HEK293 (cell line): ENCODE measurements around the gene EFCAB10.

Experiments used
- ZNF121 ChIP-seq: fragments of 450-650 bp; formaldehyde crosslinking; IDR thresholded peaks from 2 replicates; pipeline ENCODE4 v1.5.1; 2016; ENCODE audit warnings: missing biosample characterization, missing genetic modification characterization
- ZNF274 ChIP-seq, 2 experiments: fragments of 200-500 bp in 1 of 2; fragments of 450-650 bp in 1 of 2; sonication (Bioruptor generic) in 1 of 2; formaldehyde crosslinking in 1 of 2; IDR thresholded peaks; 2 replicates each; pipeline versions ENCODE4 v1.5.1 to v1.6.1; 2014 to 2016; ENCODE audit warnings: borderline replicate concordance in 1 of 2, inconsistent platforms in 1 of 2, low read length in 1 of 2, missing biosample characterization in 1 of 2, missing genetic modification characterization in 1 of 2
- ZNF398 ChIP-seq: fragments of 450-650 bp; formaldehyde crosslinking; IDR thresholded peaks from 2 replicates; pipeline ENCODE4 v1.5.1; 2017; ENCODE audit warnings: missing biosample characterization, missing genetic modification characterization
- ZNF449 ChIP-seq: fragments of 450-650 bp; formaldehyde crosslinking; IDR thresholded peaks from 2 replicates; pipeline ENCODE4 v1.5.1; 2017; ENCODE audit warnings: missing biosample characterization, mild to moderate bottlenecking, missing genetic modification characterization, moderate library complexity
- TF ChIP-seq, protein P1 (sequence below): fragments of 450-650 bp; formaldehyde crosslinking; IDR thresholded peaks from 2 replicates; pipeline ENCODE4 v1.5.1; 2016; ENCODE audit warnings: missing biosample characterization, missing genetic modification characterization

- TF ChIP-seq ZNF274 (IDR thresholded peaks at IDR 0.05; ENCODE audit: low read length) (no peak), ZNF274 (tag by site-specific recombination; IDR thresholded peaks at IDR 0.05; ENCODE audit: borderline replicate concordance) (no peak), ZNF449 (tag by site-specific recombination) (no peak), ZNF398 (tag by site-specific recombination) (no peak; the same call in 1 of the 2 replicates), ZNF121 (tag by site-specific recombination) (no peak)
- TF ChIP-seq, protein P1, sequence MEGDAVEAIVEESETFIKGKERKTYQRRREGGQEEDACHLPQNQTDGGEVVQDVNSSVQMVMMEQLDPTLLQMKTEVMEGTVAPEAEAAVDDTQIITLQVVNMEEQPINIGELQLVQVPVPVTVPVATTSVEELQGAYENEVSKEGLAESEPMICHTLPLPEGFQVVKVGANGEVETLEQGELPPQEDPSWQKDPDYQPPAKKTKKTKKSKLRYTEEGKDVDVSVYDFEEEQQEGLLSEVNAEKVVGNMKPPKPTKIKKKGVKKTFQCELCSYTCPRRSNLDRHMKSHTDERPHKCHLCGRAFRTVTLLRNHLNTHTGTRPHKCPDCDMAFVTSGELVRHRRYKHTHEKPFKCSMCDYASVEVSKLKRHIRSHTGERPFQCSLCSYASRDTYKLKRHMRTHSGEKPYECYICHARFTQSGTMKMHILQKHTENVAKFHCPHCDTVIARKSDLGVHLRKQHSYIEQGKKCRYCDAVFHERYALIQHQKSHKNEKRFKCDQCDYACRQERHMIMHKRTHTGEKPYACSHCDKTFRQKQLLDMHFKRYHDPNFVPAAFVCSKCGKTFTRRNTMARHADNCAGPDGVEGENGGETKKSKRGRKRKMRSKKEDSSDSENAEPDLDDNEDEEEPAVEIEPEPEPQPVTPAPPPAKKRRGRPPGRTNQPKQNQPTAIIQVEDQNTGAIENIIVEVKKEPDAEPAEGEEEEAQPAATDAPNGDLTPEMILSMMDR (tag by site-specific recombination): no peak
Measured at GRCh38 chr7:105521717-105522463, 59.4 kb downstream of the EFCAB10 start, which contains the start of gene PUS7.
